ENCODE data around the gene MAPK14. TPM values are rescaled to one million over a fixed set of nuclear protein-coding genes. Genes with fewer than 3 reads are reported as not detected.

The MAPK14 gene
- polyA plus RNA-seq, 4 donors: 48.2 to 58.3 (median 57.3) TPM

DNA sequence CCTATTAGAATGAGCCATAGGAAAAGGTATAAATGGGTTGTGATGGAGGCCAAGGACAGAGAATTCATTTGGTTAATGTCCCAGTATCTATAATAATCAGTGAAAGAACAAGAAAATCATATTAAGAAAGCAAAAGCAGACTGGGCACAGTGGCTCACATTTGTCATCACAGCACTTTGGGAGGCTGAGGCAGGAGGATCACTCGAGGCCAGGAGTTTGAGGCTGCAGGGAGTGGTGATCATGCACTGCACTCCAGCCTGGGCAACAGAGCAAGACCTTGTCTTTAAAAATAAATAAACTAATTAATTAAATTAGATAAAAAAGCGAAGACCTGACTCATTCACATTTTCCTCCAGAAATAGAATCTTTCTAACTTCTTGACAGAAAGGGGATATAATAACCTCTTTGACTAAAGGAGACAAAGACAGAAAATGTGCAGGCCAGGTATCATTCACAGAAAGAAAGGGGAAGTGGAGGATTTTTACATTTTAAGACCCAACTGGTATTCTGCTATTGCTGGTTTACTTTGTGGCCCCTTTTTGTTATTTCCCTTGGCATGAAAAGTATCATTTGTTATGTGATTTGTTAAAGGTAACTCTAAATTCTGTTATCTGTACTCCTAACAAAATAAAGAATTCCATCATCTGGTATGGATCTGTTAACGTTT, 70.8 kb downstream of the MAPK14 start:
- DNase-seq (ENCODE audit: low read depth in 4 of 4, low spot score in 3 of 4): no peak

DNA sequence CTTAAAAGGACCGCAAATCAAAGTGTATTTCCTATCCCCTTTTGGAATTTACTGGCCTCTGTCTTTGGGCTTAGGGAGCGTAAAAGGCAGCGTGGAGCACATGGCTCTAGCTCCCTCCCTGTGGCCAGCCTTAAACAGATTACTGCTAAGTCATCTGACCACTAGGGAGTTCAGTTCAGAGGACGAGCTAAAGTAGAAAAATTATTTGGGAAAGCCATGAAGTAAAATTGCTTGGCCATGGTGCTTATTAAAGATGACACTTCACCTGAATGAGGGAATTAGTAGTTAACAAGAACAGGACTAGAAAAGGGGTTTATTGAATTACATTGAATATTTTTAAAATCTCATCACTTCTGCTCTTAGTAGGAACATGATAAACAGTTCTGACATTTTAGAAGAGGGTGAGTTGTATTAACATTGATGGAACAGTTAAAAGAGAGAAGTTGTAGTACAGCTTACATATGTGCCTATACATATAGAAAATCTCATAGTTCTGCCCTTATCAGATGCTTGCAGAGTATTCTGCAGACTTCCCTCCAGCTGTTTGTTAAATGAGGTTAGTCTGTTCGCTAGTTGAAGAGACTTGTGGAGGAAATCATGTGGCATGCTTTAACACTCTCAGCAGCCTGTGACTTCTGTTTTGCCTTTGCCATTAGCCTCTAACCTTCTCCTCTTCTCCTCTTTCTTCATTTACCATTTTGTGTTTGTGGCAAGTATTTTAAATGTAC, 71.5 kb downstream of the MAPK14 start:
- no peak for DNase-seq (ENCODE audit: low read depth in 4 of 4, low spot score in 3 of 4)

DNA sequence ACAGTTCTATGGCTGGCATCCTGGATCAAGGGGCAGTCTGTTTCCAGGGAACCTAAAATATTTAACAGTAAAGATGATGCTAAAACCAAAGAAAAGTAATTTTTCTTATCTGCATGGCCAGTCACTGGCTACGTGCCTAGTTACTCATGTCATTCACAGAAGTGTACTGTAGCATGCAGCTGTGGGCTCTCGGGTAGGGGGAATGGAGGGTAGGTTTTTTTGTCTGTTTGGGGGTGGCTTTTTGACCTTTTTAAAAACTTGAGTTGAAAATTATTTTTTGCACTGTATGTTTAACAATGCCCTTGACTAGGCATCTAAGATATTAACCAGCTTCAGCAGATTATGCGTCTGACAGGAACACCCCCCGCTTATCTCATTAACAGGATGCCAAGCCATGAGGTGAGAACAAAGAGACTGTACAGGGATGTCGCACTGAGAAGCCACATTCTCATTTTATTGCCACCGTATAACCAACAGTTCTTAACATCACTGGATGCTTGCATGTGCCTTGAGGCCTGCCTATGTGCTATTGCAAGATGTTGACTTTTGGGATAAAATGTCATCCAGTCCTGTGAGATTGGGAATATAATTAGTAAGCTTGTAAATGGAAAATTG, 72.4 kb downstream of the MAPK14 start:
- DNase-seq (ENCODE audit: low read depth in 4 of 4, low spot score in 3 of 4): no peak

DNA sequence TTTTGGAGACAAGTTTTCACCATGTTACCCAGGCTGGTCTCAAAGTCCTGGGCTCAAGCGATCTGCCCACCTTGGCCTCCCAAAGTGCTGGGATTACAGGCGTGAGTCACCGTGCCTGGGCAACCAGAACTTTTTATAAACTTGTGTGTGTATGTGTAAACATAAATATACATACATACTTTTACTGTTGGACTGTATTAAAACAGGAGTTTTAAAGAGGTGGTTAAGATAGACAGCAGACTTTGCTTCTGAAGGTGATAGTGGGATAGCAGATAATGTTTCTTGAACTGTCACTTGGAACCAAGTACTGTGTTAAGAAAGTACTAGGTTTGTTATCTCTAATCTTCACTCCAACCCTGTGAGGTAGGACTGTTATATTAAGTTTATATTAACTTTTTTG, 74.1 kb downstream of the MAPK14 start:
- DNase-seq (ENCODE audit: low read depth in 4 of 4, low spot score in 3 of 4): no peak

DNA sequence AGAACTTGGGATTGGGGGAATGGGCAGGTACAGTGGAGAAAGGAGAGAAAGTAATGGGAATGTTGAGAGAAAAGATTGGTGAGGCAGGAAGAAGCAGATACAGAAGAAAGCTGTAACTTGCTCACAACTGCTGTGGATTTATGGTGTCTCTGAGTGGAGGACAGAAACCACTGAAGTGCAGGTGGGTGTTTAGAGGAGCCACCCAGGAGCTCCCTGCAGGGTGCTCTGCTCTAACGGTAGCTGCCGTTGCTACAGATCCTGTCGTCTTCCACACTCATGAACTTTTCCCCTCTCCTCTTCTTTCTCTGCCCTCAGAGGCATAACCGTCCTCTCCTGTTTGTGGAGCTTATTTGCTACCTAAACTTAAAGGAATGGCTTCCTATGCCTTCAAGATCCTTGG, 75.2 kb downstream of the MAPK14 start:
- DNase-seq (ENCODE audit: low read depth in 4 of 4, low spot score in 3 of 4): no peak

DNA sequence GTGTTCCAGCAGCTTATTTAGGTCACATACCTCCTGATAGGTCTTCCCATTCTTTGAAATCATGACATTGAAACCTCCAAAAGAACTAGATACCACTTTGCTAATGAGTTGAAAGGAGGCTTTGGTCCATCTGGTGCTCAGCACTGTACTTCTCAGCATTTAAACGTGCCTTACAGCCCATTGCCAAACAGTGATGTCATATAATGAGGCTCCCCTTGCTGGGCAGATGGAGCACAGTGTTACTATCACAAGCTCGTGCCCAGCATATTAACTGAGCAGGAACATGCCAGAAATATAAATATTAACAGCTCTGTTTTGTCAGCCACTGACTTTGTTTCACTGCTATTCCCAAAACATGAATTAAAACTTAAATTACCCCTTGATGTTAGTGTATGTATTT, 77.2 kb downstream of the MAPK14 start:
- DNase-seq (ENCODE audit: low read depth in 4 of 4, low spot score in 3 of 4): no peak

DNA sequence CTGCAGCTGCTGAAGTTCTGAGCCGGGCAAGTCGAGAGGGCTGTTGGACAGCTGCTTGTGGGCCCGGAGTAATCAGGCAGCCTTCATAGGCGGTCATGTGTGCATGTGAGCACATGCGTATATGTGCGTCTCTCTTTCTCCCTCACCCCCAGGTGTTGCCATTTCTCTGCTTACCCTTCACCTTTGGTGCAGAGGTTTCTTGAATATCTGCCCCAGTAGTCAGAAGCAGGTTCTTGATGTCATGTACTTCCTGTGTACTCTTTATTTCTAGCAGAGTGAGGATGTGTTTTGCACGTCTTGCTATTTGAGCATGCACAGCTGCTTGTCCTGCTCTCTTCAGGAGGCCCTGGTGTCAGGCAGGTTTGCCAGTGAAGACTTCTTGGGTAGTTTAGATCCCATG, 81.5 kb downstream of the MAPK14 start:
- DNase-seq (ENCODE audit: low read depth in 4 of 4, low spot score in 3 of 4): no peak

DNA sequence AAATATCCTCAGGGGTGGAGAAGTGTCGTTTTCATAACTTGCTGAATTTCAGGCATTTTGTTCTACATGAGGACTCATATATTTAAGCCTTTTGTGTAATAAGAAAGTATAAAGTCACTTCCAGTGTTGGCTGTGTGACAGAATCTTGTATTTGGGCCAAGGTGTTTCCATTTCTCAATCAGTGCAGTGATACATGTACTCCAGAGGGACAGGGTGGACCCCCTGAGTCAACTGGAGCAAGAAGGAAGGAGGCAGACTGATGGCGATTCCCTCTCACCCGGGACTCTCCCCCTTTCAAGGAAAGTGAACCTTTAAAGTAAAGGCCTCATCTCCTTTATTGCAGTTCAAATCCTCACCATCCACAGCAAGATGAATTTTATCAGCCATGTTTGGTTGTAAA, 82.4 kb downstream of the MAPK14 start:
- DNase-seq (ENCODE audit: low read depth in 4 of 4, low spot score in 3 of 4): no peak

DNA sequence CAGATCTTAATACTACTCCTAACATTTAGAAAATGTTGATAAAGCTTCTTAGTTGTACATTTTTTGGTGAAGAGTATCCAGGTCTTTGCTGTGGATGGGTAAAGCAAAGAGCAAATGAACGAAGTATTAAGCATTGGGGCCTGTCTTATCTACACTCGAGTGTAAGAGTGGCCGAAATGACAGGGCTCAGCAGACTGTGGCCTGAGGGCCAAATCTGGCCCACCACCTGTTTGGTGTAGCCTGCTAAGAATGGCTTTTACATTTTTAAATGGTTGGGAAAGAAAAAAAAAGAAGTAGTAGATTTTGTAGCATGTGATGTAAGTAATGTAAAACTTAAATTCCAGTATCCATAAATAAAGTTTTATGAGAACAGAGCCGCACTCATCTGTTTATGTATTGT, 83.3 kb downstream of the MAPK14 start:
- no peak for DNase-seq (ENCODE audit: low read depth in 4 of 4, low spot score in 3 of 4)

DNA sequence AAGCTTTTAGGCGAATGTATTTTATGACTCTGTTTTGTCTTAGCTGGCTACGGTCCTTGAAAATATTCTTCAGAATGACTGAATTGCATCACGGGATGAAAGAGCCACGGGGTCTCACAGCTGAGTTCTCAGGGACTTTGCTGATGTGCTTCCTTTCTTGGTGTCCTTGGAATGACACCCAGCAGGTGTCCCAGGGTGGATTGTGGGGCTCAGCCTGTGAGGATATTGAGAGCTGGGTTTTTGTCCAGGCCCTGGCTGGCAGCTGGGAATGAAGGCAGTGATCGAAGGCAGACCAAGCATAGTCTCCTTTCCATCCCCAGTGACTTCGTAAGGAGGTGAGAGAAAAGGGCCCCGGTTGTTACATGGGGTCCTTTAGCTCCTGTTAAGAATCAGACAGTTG, 83.9 kb downstream of the MAPK14 start:
- DNase-seq (ENCODE audit: low read depth in 4 of 4, low spot score in 3 of 4): no peak

DNA sequence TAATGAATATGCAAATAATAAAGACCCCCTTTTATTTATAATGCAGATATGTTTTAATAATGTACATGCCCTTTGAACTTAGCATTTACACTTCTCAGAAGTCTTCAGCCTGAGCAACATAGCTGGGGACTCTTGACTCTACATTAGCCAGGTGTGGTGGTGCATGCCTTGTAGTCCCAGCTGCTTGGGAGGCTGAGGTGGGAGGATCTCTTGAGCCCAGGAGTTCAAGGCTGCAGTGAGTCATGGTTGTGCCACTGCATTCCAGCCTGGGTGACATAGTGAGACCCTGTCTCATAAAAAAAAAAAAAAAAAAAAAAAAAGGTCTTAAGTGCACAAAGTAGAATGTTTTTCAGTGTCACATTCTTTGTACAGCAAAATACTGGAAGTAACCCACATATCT, 85.4 kb downstream of the MAPK14 start:
- no peak for DNase-seq (ENCODE audit: low read depth in 4 of 4, low spot score in 3 of 4)

DNA sequence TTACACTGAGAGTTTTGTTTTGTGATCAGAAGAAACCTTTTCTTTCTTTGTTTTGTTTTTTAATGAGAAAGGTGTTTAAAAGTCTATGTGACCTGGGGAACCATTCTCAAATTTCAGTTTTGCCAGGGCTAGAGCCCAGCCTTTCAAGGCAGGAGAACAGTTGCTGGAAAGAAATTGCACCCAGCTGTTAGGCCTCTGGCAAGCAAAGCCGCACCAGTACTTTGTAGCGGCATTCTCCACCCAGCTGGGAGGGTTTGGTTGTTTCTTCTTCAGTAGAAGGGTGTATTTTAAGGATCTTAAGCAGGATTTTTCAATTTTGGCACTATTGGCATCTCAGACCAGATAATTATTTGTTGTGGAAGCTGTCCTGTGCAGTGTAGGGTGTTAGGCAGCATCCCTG, 86.1 kb downstream of the MAPK14 start:
- no peak for DNase-seq (ENCODE audit: low read depth in 4 of 4, low spot score in 3 of 4)

DNA sequence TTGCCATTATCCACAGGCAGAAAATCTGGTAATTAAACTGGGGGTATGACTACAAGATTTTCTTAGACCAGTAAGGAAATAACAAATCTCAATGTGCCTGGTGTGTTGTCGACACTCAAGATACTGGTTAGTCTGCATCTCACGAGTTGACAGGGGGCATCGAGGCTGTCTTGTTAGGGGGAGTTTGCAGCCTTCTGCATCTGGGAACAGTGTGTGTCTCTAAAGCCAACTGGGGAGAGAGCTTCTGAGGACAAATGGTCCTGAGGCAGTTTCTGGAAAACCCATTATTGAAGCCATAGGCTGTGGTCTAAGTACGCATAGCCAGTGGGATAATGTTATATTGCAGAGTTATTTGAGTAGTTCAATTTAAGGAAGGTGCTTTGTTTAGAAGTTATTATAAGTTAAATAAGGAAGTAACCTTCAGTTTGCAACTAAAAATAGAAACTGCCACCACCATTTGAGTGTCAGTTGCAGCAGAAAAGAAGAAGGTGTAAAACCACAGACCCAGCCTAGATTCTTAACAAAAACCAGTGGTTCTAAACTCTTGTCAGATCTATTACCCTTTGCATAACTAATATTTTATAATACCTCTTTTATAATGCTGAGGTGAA, 87.3 kb downstream of the MAPK14 start:
- DNase-seq (ENCODE audit: low read depth in 4 of 4, low spot score in 3 of 4): no peak

DNA sequence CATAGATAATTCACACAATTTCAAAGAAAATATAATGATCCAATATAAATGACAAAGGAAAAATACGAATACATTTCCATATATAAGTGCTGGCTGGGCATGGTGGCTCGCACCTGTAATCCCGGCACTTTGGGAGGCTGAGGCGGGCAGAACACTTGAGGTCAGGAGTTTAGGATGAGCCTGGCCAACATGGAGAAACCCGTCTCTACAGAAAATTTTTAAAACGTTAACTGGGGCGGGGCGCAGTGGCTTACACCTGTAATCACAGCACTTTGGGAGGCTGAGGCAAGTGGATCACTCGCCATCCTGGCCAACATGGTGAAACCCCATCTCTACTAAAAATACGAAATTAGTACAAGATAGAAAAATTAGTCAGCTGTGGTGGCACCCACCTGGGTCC, 87.8 kb downstream of the MAPK14 start:
- DNase-seq (ENCODE audit: low read depth in 4 of 4, low spot score in 3 of 4): no peak

DNA sequence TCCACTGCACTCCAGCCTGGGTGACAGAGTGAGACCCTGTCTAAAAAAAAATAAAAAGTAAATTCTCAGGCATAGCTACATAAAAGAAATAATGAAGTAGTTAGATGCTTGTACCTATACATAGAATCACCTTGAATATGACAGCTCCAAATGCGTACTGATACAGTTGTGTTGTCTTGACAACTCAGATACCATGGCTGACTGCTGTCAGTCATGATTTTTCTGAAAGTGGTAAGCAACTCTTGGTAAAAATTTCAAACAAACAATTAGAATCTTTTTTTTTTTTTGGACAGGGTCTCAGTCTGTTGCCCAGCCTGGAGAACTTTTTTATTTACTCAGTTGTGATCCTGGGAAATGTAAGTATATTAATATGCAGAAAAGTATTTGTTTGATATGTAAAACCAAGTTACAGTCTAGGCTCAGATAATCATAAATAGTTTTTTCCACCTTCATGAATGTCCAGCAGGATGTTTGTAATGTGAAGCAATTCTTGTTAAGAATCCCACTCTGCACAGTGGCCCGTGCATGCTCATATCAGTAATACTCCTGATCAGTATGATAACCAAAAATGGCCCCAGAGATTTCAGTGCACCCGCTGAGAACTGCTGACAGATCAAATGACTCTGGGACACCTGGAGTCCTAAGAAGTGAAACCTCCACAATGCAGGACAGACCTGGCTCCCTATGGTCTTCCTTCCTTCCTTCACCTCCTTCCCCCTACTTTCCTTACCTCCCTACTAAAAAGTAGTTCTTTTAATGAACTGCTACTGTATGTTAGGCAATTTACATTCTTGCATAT, 88.7 kb downstream of the MAPK14 start:
- DNase-seq (ENCODE audit: low read depth in 4 of 4, low spot score in 3 of 4): no peak

DNA sequence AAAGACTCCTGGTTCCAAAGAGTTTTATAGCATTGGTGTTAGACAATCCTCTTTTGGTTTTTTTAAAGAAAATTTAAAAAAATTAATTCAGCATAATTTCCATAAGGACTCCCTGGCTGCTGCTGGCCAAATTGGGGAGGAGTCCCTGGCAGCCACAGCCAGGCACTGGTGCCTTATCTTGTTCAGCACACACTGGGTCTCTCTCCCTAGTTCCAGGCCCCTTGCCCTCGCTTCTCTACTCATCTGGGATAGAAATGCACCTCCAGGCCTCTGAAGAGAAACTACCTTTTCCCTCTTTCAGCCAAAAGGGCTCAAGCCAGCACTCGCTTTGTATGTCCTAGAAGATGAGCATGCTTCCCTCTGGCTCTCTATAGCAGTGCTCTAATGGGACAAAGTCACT, 89.3 kb downstream of the MAPK14 start:
- DNase-seq (ENCODE audit: low read depth in 4 of 4, low spot score in 3 of 4): no peak

DNA sequence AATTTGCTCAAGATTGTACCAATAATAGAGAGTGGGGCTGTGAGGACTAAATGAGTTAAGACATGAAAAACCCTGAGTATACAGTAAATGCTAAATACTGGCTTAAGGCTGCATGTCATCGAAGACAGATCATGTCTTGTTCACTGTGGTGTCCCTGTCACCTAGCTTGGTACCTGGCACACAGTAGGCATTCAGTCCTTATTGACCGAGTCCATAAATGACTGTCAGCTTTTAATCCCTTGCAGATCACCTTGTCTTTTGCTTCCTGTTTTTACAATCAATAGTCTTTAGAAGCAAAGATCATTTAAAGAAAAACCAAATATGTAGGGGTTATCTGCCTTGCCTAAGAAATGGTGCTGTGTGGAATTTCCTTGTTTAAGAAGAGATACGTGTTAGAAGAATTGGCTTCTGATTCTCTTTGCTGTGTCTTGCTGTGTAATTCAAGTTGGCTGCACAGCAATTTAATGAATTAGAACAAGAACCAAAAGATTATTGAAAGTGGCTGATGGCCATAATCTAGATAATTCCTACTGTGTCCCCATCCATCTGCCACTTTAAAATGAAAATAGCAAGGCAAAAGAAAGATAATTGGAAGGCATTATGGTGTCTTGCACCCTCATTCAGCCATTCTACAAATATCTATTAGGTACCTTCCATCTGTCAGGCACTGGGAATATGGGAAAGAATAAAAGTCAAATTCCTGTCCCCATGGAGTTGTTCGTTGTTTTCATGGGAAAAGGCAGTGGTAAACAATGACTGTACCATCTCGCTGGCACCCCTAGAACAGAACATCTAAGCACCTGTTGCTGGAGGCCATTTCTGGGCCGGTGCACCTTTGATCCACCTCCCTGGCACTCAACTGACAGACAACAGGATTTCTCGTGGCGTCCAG, 90.3 kb downstream of the MAPK14 start:
- no peak for DNase-seq (ENCODE audit: low read depth in 4 of 4, low spot score in 3 of 4)

DNA sequence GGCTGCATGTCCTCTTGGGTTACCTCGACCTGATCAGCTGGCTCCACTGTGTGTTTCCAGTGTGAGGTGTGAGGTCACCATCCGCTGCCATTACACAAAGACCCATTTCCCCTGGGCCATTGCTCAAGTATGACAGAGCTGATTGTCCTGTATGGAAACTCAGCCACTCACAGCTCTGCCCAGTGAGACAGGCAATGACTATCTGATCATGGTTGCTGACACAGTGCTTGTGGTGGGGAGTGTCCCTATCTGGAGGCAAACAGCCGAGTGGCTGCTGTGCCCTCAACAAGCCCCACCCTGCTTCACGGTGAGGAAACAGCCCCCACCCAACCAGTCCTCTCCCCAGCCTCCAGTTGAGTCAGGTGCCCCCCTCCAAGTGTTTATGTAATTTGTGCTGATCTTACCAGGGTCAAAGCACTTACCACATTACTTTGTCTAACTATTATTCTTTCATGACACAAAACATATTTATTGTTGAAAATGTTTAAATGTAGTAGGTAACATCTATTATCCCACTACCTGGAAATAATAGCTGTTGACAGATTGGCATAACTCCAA, 91.0 kb downstream of the MAPK14 start:
- no peak for DNase-seq (ENCODE audit: low read depth in 4 of 4, low spot score in 3 of 4)

DNA sequence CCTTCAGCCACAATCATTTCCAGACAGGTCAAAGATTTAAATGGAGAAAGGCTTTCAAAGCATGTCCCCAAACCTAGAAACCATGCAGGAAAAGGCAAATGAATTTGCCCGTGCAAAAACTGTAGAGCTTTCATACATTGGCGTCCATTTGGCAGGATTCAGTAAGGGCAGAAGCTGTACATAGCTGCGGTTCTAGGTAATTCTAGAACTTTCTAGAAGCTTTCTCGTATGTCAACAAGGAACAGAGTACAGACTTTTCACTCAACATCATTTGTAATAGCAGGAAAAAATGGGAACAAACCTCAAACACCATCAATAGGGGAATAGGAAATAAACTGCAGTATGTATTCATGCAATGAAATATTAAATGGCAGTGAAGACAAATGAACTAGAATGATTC, 91.6 kb downstream of the MAPK14 start:
- no peak for DNase-seq (ENCODE audit: low read depth in 4 of 4, low spot score in 3 of 4)

DNA sequence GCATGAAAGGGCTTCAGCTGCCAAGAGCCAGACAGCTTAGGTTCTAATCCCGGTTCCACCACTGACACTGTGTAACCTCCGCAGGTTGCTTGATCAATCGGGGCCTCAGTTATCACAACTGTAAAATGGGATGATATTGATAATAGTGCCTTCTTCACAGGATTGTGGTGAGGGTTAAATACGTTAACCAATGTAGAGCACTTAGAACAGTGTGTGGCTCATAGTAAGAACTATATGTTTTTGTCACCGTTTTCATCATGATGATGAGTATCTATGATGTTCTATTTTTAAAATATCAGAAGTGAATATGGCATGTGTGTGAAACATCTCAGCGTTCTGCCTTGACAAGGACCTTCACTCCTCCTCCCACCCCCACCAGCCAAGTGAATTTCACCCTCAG, 92.4 kb downstream of the MAPK14 start:
- no peak for DNase-seq (ENCODE audit: low read depth in 4 of 4, low spot score in 3 of 4)

Measured in right renal pelvis (tissue), 4 donors.